SK-N-SH treated with all-trans-retinoic acid at 6 μM for 48 hours (cell line): Measurements from ENCODE around the gene LRP10.

Source experiments
- ARNTL ChIP-seq: fragments of 450-650 bp; formaldehyde crosslinking; IDR thresholded peaks from 2 replicates; pipeline ENCODE4 v1.5.0; 2020; ENCODE audit warnings: low read depth, mild to moderate bottlenecking, moderate library complexity, borderline replicate concordance
- ESRRG ChIP-seq: fragments of 250-450 bp; sonication (Bioruptor Pico); IDR thresholded peaks from 2 replicates; pipeline ENCODE4 v1.6.1; 2021; ENCODE audit warnings: mild to moderate bottlenecking
- ISL1 ChIP-seq: fragments of 250-450 bp; sonication (Bioruptor Pico); IDR thresholded peaks from 2 replicates; pipeline ENCODE4 v2.1.2; 2022; ENCODE audit warnings: mild to moderate bottlenecking, moderate library complexity
- OSR1 ChIP-seq: fragments of 250-450 bp; sonication (Bioruptor Pico); IDR thresholded peaks from 2 replicates; pipeline ENCODE4 v1.8.0; 2022; ENCODE audit warnings: moderate library complexity, mild to moderate bottlenecking, inconsistent platforms
- RARB ChIP-seq: fragments of 250-450 bp; sonication (Bioruptor Pico); IDR thresholded peaks from 2 replicates; pipeline ENCODE4 v1.8.0; 2021; ENCODE audit warnings: mild to moderate bottlenecking, moderate library complexity
- TOX ChIP-seq: fragments of 250-450 bp; sonication (Bioruptor Pico); IDR thresholded peaks from 2 replicates; pipeline ENCODE4 v1.8.0; 2021; ENCODE audit warnings: mild to moderate bottlenecking, moderate library complexity, borderline replicate concordance
- ZFP3 ChIP-seq: fragments of 250-450 bp; sonication (Bioruptor Pico); IDR thresholded peaks from 2 replicates; pipeline ENCODE4 v1.5.0; 2020; ENCODE audit warnings: mild to moderate bottlenecking, moderate library complexity
- ZFP30 ChIP-seq: fragments of 450-650 bp; formaldehyde crosslinking; IDR thresholded peaks from 2 replicates; pipeline ENCODE4 v1.5.0; 2022; ENCODE audit warnings: mild to moderate bottlenecking, moderate library complexity
- TF ChIP-seq, protein P1 (sequence below): fragments of 250-450 bp; sonication (Bioruptor Pico); IDR thresholded peaks from 2 replicates; pipeline ENCODE4 v1.8.0; 2021; ENCODE audit warnings: low read depth, mild to moderate bottlenecking, moderate library complexity, borderline replicate concordance
- TF ChIP-seq, protein P2 (sequence below): fragments of 250-450 bp; sonication (Bioruptor Pico); IDR thresholded peaks from 2 replicates; pipeline ENCODE4 v1.5.0; 2020; ENCODE audit warnings: mild to moderate bottlenecking, moderate library complexity
- TF ChIP-seq, protein P3 (sequence below): fragments of 250-450 bp; sonication (Bioruptor Pico); IDR thresholded peaks from 2 replicates; pipeline ENCODE4 v1.5.1; 2020; ENCODE audit warnings: low read depth, mild to moderate bottlenecking, moderate library complexity

GRCh38 chr14:22900081-22900799, 28.7 kb downstream of the LRP10 start:
- TF ChIP-seq RARB (CRISPR knock-in tag) (no peak), ISL1 (CRISPR knock-in tag) (no peak), OSR1 (CRISPR knock-in tag) (no peak), ESRRG (CRISPR knock-in tag) (no peak), ZFP3 (CRISPR knock-in tag) (no peak), ZFP30 (CRISPR knock-in tag) (no peak), ARNTL (CRISPR knock-in tag) (no peak), TOX (CRISPR knock-in tag) (no peak)
- TF ChIP-seq, protein P1, sequence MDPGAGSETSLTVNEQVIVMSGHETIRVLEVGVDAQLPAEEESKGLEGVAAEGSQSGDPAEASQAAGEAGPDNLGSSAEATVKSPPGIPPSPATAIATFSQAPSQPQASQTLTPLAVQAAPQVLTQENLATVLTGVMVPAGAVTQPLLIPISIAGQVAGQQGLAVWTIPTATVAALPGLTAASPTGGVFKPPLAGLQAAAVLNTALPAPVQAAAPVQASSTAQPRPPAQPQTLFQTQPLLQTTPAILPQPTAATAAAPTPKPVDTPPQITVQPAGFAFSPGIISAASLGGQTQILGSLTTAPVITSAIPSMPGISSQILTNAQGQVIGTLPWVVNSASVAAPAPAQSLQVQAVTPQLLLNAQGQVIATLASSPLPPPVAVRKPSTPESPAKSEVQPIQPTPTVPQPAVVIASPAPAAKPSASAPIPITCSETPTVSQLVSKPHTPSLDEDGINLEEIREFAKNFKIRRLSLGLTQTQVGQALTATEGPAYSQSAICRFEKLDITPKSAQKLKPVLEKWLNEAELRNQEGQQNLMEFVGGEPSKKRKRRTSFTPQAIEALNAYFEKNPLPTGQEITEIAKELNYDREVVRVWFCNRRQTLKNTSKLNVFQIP (CRISPR knock-in tag) = no peak
- TF ChIP-seq, protein P2, sequence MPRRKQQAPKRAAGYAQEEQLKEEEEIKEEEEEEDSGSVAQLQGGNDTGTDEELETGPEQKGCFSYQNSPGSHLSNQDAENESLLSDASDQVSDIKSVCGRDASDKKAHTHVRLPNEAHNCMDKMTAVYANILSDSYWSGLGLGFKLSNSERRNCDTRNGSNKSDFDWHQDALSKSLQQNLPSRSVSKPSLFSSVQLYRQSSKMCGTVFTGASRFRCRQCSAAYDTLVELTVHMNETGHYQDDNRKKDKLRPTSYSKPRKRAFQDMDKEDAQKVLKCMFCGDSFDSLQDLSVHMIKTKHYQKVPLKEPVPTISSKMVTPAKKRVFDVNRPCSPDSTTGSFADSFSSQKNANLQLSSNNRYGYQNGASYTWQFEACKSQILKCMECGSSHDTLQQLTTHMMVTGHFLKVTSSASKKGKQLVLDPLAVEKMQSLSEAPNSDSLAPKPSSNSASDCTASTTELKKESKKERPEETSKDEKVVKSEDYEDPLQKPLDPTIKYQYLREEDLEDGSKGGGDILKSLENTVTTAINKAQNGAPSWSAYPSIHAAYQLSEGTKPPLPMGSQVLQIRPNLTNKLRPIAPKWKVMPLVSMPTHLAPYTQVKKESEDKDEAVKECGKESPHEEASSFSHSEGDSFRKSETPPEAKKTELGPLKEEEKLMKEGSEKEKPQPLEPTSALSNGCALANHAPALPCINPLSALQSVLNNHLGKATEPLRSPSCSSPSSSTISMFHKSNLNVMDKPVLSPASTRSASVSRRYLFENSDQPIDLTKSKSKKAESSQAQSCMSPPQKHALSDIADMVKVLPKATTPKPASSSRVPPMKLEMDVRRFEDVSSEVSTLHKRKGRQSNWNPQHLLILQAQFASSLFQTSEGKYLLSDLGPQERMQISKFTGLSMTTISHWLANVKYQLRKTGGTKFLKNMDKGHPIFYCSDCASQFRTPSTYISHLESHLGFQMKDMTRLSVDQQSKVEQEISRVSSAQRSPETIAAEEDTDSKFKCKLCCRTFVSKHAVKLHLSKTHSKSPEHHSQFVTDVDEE = no peak
- TF ChIP-seq, protein P3, sequence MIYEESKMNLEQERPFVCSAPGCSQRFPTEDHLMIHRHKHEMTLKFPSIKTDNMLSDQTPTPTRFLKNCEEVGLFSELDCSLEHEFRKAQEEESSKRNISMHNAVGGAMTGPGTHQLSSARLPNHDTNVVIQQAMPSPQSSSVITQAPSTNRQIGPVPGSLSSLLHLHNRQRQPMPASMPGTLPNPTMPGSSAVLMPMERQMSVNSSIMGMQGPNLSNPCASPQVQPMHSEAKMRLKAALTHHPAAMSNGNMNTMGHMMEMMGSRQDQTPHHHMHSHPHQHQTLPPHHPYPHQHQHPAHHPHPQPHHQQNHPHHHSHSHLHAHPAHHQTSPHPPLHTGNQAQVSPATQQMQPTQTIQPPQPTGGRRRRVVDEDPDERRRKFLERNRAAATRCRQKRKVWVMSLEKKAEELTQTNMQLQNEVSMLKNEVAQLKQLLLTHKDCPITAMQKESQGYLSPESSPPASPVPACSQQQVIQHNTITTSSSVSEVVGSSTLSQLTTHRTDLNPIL (CRISPR knock-in tag) = no peak
